ENCODE results near the gene SLC16A4.

DNA sequence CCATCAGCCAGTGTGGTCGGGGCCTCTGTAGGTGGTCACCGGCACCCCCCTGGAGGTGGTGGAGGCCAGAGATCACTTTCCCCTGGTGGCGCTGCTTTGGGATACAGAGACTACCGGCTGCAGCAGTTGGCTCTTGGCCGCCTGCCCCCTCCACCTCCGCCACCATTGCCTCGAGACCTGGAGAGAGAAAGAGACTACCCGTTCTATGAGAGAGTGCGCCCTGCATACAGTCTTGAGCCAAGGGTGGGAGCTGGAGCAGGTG is 50.7 kb downstream of the SLC16A4 start:
- no peak for TF ChIP-seq SMC3 (IDR thresholded peaks at IDR 0.05; ENCODE audit: low read depth, low read length)
- TF ChIP-seq, protein P1, sequence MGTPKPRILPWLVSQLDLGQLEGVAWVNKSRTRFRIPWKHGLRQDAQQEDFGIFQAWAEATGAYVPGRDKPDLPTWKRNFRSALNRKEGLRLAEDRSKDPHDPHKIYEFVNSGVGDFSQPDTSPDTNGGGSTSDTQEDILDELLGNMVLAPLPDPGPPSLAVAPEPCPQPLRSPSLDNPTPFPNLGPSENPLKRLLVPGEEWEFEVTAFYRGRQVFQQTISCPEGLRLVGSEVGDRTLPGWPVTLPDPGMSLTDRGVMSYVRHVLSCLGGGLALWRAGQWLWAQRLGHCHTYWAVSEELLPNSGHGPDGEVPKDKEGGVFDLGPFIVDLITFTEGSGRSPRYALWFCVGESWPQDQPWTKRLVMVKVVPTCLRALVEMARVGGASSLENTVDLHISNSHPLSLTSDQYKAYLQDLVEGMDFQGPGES (IDR thresholded peaks at IDR 0.05; ENCODE audit: low read depth, low read length) = no peak
- no peak for TF ChIP-seq YY1 (IDR thresholded peaks at IDR 0.05; ENCODE audit: low read depth)

All from SK-N-SH (cell line).